ENCODE measurements around the gene ANKRD24. TPM values are rescaled to one million over a fixed set of nuclear protein-coding genes. Genes with fewer than 3 reads are reported as not detected.
"Not testable (repeated sequence)": the region's sequence is repeated elsewhere in the genome, so short reads cannot be mapped to it uniquely, and the experiment has no call there.

Gene ANKRD24
- total RNA-seq, 1 donor from 2014 or later: not detected

DNA sequence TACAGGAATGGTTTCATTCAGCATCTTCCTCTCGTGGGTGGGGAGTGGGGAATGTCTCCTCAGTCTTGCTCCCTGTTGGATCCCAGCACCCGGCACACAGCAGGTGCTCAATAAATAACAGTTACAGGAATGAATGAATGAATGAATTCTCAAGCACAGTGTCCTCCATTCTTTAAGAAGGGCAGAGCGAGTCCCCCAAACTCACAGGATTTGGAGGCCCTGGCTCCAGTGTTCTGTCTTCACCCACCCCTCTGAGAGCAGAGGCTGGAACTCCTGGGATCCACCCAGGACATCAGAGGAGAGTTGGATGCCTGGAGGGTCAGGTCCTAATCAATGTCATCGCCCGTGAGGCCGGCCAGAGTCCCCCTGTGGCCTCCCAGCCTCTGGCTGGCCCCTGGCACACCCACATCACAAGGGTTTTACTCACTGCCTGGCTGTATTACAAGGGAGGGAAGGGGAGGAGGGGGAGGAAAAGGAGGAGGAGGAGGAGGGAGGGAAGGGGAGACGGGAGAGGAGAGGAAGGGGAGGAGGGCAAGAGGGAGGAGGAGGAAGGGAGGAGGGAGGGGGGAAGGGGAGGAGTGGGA is 37.7 kb upstream of the ANKRD24 start:
- DNase-seq (ENCODE audit: low read depth): no peak
- TF ChIP-seq, protein P1, sequence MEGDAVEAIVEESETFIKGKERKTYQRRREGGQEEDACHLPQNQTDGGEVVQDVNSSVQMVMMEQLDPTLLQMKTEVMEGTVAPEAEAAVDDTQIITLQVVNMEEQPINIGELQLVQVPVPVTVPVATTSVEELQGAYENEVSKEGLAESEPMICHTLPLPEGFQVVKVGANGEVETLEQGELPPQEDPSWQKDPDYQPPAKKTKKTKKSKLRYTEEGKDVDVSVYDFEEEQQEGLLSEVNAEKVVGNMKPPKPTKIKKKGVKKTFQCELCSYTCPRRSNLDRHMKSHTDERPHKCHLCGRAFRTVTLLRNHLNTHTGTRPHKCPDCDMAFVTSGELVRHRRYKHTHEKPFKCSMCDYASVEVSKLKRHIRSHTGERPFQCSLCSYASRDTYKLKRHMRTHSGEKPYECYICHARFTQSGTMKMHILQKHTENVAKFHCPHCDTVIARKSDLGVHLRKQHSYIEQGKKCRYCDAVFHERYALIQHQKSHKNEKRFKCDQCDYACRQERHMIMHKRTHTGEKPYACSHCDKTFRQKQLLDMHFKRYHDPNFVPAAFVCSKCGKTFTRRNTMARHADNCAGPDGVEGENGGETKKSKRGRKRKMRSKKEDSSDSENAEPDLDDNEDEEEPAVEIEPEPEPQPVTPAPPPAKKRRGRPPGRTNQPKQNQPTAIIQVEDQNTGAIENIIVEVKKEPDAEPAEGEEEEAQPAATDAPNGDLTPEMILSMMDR (conservative IDR thresholded peaks at IDR 0.05; ENCODE audit: low read depth, low read length): no peak
- H3K4me3 ChIP-seq (ENCODE audit: low read depth, low read length): no peak overlapping the region

DNA sequence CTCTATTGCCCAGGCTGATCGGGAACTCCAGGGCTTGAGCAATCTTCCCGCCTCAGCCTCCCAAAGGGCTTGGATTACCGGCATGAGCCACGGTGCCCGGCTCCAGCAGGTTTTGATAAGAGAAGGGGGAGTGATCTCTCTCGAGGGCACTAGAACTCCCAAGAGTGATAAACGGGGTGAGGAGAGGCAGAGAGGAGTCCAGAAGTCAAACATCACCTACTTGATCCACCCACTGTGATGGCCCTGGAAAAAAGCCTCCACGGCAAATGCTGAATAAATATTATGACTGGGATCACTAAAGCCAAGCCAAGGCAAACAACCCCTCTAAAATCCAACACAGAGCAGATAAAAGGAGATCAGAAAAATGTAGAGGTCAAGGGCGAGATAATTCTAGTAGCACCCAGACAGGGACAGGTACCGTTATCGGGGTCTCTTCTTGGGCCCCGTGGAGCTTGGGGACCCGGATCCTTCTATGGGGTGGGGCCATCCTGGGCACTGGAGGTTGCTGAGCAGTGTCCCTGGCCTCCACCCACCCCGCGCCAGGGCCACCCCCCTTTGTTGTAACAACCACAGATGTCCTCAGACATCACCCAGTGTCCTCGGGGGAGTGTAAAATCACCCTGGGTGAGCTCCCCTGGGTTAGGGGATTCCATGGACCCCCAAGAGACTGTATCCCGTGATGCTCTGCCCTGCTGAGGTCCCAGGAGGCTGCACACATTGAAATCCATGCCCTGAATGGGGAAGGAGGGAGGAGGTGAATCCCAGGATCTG is 32.8 kb upstream of the ANKRD24 start:
- H3K4me3 ChIP-seq (ENCODE audit: low read depth, low read length): no peak overlapping the region
- TF ChIP-seq, protein P1 (conservative IDR thresholded peaks at IDR 0.05; ENCODE audit: low read depth, low read length): no peak

DNA sequence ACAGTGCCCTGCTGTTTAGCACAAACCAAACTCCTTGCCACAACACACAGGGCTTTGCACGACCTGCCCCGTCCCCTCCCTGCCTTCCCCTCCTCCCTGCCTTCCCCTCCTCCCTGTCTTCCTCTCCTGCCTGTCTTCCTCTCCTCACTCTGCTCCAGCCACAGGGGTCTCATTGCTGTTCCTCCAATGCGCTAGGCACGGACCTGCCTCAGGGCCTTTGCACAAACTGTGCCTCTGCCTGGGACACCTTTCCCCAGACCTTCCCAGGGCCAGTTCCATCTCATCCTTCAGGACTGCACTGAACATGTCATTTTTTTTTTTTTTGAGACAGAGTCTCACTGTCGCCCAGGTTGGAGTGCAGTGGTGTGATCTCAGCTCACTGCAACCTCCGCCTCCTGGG is 30.9 kb upstream of the ANKRD24 start:
- no peak for DNase-seq (ENCODE audit: low read depth)
- no peak overlapping the region for H3K4me3 ChIP-seq (ENCODE audit: low read depth, low read length)
- TF ChIP-seq, protein P1 (conservative IDR thresholded peaks at IDR 0.05; ENCODE audit: low read depth, low read length): no peak

More for the DNA sequence above, 32.8 kb upstream of the ANKRD24 start:
- DNase-seq (ENCODE audit: low read depth): no peak

DNA sequence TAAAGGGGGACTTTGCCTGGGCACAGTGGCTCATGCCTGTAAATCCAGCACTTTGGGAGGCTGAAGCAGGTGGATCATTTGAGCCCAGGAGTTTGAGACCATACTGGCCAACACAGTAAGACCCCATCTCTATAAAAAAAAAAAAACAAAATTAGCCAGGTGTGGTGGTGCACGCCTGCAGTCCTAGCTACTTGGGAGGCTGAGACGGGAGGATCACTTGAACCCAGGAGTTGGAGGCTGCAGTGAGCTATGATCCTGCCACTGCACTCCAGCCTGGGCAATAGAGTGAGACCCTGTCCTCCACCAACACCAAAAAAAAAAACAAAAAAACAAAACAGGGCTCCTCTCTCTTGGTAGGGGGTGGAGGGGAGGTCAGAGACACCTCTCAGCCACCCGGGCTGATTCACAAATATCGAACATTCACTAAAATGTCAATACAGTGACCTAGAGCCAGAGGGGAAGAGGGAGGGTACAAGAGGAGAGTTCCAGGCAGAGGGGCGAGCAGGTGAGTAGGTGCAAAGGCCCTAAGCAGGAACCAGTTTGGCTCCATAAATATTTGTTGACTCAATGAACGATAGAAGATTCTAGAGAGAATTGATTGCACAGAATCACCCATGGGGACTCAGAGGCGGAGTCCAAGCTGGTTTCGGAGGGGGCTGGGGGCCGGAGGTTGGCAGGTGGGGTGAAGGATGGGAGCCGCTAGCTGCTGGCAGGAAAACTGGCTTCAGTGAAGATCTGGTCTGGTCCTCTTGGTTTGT is 30.1 kb upstream of the ANKRD24 start:
- TF ChIP-seq, protein P1 (conservative IDR thresholded peaks at IDR 0.05; ENCODE audit: low read depth, low read length): no peak
- no peak overlapping the region for H3K4me3 ChIP-seq (ENCODE audit: low read depth, low read length)
- DNase-seq (ENCODE audit: low read depth): no peak

DNA sequence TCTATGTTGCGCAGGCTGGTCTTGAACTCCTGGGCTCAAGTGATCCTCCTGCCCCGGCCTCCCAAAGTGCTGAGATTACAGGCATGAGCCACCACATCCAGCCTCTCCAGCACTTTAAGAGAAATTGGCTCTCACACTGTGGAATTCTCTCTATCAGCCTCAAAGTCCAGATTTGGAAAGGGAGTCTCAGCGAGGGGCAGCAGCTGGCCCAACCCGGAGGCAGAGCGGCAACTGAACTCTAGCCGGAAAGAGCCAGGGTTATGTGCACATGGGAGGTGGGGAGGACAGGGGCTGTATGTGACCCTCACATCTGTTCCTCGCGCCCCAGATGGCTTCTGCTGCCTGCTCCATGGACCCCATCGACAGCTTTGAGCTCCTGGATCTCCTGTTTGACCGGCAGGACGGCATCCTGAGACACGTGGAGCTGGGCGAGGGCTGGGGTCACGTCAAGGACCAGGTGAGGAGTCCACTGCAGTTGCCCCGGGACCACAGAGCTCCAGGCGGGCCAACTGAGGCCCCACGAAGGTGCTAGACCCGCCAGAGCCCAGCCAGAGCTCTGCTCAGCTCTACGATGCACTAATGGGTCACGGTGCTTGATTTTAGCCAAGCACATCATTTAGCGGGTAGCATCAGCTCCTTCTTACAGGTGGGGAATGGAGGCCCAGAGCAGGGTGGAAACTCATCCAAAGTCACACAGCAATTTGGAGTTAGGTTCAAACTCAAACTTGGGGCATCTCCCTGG is 27.7 kb upstream of the ANKRD24 start:
- H3K4me3 ChIP-seq (ENCODE audit: low read depth, low read length): no peak overlapping the region
- no peak for DNase-seq (ENCODE audit: low read depth)
- TF ChIP-seq, protein P1 (conservative IDR thresholded peaks at IDR 0.05; ENCODE audit: low read depth, low read length): no peak

DNA sequence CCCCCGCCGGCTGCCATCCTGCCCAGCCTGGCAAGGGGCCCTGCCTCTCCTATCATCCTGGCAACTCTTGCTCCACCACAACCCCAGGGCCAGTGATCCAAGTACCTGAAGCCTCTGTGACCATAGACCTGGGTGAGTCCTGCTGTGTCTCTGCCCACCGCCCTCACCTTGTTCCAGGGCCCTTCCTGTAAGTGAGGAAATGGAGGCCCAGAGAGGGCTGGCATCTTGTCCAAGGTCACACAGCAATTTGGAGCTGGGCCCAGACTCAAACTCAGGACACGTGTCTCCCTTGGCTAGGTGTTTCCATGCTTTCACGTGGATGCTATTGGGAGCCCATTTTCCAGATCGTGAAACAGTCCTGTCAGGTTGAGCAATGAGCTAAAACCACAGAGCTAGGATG is 25.3 kb upstream of the ANKRD24 start:
- TF ChIP-seq, protein P1 (conservative IDR thresholded peaks at IDR 0.05; ENCODE audit: low read depth, low read length): no peak
- DNase-seq (ENCODE audit: low read depth): no peak
- H3K4me3 ChIP-seq (ENCODE audit: low read depth, low read length): no peak overlapping the region

DNA sequence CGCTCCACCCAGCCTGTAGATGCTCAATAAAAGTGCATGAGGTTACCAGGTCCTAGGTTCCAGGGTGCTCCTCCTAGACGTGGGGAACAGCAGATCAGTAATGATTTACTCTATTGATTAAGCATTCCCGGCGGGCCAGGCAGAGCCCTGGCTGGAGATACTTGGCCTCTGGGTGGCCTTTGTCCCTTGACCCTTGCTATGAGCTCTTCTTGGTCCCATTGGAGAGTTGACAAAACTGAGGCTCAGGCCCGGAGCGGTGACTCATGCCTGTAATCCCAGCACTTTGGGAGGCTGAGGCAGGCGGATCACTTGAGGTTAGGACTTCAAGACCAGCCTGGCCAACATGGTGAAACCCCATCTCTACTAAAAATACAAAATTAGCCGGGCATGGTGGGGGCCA is 24.5 kb upstream of the ANKRD24 start:
- H3K4me3 ChIP-seq (ENCODE audit: low read depth, low read length); DNase-seq (ENCODE audit: low read depth): not testable (repeated sequence)

Measured in epithelial cell of proximal tubule (primary cell).